Measurements from ENCODE around the gene C1orf174. TPM values are rescaled to one million over a fixed set of nuclear protein-coding genes. Genes with fewer than 3 reads are reported as not detected.

Gene C1orf174
- total RNA-seq, 2 experiments from 2014 or later, result 16.8 to 18.5 TPM

DNA sequence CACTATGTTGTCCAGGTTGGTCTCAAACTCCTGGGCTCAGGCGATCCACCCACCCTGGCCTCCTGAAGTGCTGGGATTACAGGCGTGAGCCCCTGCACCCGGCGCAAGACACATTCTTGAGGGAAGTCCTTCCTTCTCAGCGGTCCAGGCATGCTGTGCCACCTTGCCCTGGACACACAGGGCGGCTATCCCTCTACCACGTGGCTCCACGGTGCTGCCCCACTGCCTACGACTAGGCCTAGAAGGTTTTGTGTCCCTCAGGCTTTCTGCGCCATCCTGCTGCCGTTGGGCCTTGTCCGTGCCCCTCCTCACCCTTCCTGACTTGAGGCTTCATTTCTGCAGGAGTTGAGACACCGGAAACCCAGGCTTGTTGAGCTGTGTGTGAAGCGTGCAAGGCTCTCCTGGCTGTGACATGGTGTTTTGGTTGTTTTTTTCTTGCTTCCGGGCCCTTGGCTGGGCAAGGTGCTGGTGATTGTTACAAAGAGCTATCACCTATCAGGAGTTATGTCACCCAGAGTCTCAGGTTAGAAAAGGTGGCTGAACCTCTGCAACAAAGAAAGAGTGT lies 13.9 kb downstream of the C1orf174 start:
- peaks cover 81% of the 10 kb centered on the region for H3K36me3 Mint-ChIP-seq (ENCODE audit: low read depth)
- H3K4me3 ChIP-seq (ENCODE audit: low read length), result no peak overlapping the region
- H3K27me3 Mint-ChIP-seq, result no peaks in the 10 kb centered on the region
- H3K4me3 Mint-ChIP-seq, result no peak overlapping the region
- no peak overlapping the region for H3K27ac Mint-ChIP-seq
- H3K9me3 ChIP-seq (ENCODE audit: control insufficient read depth in 1 of 2, insufficient read depth in 1 of 2, low read length in 2 of 2), result no peaks in the 10 kb centered on the region
- intact Hi-C loops (cut with DNase I, micrococcal nuclease), result no loop called here
- CTCF ChIA-PET, result no interaction called here
- H3K36me3 ChIP-seq (ENCODE audit: insufficient read depth, low read length), result peaks cover 54% of the 10 kb centered on the region
- H3K27ac ChIP-seq (ENCODE audit: low read depth in 1 of 2, low read length in 2 of 2), result no peak overlapping the region
- peaks cover 17% of the 10 kb centered on the region for H3K4me1 ChIP-seq (ENCODE audit: insufficient read depth, low read length)
- no peaks in the 10 kb centered on the region for H3K27me3 ChIP-seq (ENCODE audit: control insufficient read depth in 1 of 2, insufficient read depth in 2 of 2, low read length in 2 of 2)
- peaks cover 16% of the 10 kb centered on the region for H3K4me1 Mint-ChIP-seq (ENCODE audit: low read depth)
- DNase-seq (no peak), ATAC-seq (ENCODE audit: poor library complexity) (no peak)
- no peaks in the 10 kb centered on the region for H3K9me3 Mint-ChIP-seq
- TF ChIP-seq, protein P1, sequence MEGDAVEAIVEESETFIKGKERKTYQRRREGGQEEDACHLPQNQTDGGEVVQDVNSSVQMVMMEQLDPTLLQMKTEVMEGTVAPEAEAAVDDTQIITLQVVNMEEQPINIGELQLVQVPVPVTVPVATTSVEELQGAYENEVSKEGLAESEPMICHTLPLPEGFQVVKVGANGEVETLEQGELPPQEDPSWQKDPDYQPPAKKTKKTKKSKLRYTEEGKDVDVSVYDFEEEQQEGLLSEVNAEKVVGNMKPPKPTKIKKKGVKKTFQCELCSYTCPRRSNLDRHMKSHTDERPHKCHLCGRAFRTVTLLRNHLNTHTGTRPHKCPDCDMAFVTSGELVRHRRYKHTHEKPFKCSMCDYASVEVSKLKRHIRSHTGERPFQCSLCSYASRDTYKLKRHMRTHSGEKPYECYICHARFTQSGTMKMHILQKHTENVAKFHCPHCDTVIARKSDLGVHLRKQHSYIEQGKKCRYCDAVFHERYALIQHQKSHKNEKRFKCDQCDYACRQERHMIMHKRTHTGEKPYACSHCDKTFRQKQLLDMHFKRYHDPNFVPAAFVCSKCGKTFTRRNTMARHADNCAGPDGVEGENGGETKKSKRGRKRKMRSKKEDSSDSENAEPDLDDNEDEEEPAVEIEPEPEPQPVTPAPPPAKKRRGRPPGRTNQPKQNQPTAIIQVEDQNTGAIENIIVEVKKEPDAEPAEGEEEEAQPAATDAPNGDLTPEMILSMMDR (IDR thresholded peaks at IDR 0.05), result no peak
- POLR2A ChIA-PET, result interaction anchor here (1.0 kb wide), 1 partner anchor 14 kb away, joined by 4 read pairs; the partner anchor contains the start of gene C1orf174

DNA sequence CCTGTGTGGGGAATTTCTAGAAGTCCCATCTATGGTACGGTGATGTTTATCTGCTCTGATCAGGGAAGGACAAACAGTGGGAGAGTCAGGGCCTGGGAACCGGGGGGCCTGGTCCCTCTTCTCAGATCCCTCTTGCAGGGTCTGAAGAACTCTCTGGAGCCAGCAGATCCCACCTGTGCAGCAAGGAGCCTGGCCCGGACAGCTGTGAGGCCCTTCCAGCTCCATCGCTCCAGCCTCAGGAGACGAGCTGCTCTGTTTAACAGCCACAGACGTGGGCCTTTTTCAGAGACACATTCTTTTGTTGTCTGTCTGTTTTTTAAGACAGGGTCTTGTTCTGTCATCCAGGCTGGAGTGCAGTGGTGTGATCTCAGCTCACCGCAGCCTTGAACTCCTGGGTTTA lies 14.5 kb downstream of the C1orf174 start:
- no peaks in the 10 kb centered on the region for H3K9me3 ChIP-seq (ENCODE audit: control insufficient read depth in 1 of 2, insufficient read depth in 1 of 2, low read length in 2 of 2)
- DNase-seq, result no peak
- Mint-ChIP-seq H3K4me3 (no peak overlapping the region), H3K27me3 (no peaks in the 10 kb centered on the region), H3K9me3 (no peaks in the 10 kb centered on the region), H3K36me3 (ENCODE audit: low read depth) (peaks cover 80% of the 10 kb centered on the region), H3K27ac (no peak overlapping the region), H3K4me1 (ENCODE audit: low read depth) (peaks cover 12% of the 10 kb centered on the region)
- peaks cover 14% of the 10 kb centered on the region for H3K4me1 ChIP-seq (ENCODE audit: insufficient read depth, low read length)
- intact Hi-C loops (cut with DNase I, micrococcal nuclease), result no loop called here
- H3K27ac ChIP-seq (ENCODE audit: low read depth in 1 of 2, low read length in 2 of 2), result no peak overlapping the region
- no peak overlapping the region for H3K4me3 ChIP-seq (ENCODE audit: low read length)
- no peak for ATAC-seq (ENCODE audit: poor library complexity)
- no peaks in the 10 kb centered on the region for H3K27me3 ChIP-seq (ENCODE audit: control insufficient read depth in 1 of 2, insufficient read depth in 2 of 2, low read length in 2 of 2)
- CTCF ChIA-PET, result interaction anchor here (1.1 kb wide), 1 partner anchor 28 kb away, joined by 3 read pairs; the partner anchor contains the start of gene DFFB
- POLR2A ChIA-PET, result no interaction called here
- TF ChIP-seq, protein P1 (IDR thresholded peaks at IDR 0.05), result no peak
- peaks cover 55% of the 10 kb centered on the region for H3K36me3 ChIP-seq (ENCODE audit: insufficient read depth, low read length)

DNA sequence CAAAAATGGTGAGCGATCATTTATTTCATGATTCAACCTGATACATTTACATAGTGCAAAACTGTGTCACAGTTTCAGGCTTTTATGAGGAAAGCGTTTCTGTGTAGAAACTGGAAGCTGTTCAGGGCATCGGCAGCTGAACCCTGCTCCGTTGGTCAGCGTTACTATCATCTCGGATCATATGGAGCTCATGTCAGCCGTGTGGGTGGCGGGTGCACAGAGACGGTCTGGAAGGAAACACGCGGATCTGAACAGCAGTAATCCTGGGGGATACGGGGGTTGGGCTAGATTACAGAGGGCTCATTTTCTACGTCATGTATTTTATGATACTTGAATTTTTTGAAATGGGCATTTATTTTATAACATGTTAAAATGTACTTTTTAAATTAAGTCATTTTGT lies 15.1 kb downstream of the C1orf174 start:
- no peak for DNase-seq
- no peaks in the 10 kb centered on the region for H3K27me3 ChIP-seq (ENCODE audit: control insufficient read depth in 1 of 2, insufficient read depth in 2 of 2, low read length in 2 of 2)
- H3K4me1 ChIP-seq (ENCODE audit: insufficient read depth, low read length), result peaks cover 8% of the 10 kb centered on the region
- H3K27ac ChIP-seq (ENCODE audit: low read depth in 1 of 2, low read length in 2 of 2), result no peak overlapping the region
- peaks cover 55% of the 10 kb centered on the region for H3K36me3 ChIP-seq (ENCODE audit: insufficient read depth, low read length)
- Mint-ChIP-seq H3K27me3 (no peaks in the 10 kb centered on the region), H3K27ac (no peak overlapping the region), H3K4me3 (no peak overlapping the region), H3K36me3 (ENCODE audit: low read depth) (peaks cover 78% of the 10 kb centered on the region), H3K4me1 (ENCODE audit: low read depth) (peaks cover 8% of the 10 kb centered on the region), H3K9me3 (no peaks in the 10 kb centered on the region)
- intact Hi-C loops (cut with DNase I, micrococcal nuclease), result no loop called here
- H3K9me3 ChIP-seq (ENCODE audit: control insufficient read depth in 1 of 2, insufficient read depth in 1 of 2, low read length in 2 of 2), result no peaks in the 10 kb centered on the region
- ChIA-PET CTCF (interaction anchor here (1.1 kb wide), 1 partner anchor 28 kb away, joined by 3 read pairs; the partner anchor contains the start of gene DFFB), POLR2A (no interaction called here)
- TF ChIP-seq, protein P1 (IDR thresholded peaks at IDR 0.05), result no peak
- H3K4me3 ChIP-seq (ENCODE audit: low read length), result no peak overlapping the region
- ATAC-seq (ENCODE audit: poor library complexity), result no peak
